ENCODE measurements around the gene MTHFD1L.

DNA sequence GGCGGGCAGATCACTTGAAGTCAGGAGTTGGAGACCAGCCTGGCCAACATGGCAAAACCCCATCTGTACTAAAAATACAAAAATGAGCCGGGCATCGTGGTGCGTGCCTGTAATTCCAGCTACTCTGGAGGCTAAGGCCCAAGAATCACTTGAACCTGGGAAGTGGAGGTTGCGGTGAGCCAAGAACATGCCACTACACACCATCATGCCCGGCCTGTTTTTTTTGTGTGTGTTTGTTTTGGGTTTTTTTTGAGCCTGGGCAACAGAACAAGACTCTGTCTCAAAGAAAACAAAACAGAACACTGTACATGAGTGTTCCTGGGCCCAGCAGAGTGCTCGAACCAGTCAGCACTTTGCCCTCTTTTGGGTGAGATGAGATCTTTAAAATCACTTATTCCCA, 159.1 kb downstream of the MTHFD1L start:
- TF ChIP-seq, protein P1, sequence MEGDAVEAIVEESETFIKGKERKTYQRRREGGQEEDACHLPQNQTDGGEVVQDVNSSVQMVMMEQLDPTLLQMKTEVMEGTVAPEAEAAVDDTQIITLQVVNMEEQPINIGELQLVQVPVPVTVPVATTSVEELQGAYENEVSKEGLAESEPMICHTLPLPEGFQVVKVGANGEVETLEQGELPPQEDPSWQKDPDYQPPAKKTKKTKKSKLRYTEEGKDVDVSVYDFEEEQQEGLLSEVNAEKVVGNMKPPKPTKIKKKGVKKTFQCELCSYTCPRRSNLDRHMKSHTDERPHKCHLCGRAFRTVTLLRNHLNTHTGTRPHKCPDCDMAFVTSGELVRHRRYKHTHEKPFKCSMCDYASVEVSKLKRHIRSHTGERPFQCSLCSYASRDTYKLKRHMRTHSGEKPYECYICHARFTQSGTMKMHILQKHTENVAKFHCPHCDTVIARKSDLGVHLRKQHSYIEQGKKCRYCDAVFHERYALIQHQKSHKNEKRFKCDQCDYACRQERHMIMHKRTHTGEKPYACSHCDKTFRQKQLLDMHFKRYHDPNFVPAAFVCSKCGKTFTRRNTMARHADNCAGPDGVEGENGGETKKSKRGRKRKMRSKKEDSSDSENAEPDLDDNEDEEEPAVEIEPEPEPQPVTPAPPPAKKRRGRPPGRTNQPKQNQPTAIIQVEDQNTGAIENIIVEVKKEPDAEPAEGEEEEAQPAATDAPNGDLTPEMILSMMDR (conservative IDR thresholded peaks at IDR 0.05; ENCODE audit: low read length): no peak
- TF ChIP-seq EZH2phosphoT487 (IDR thresholded peaks at IDR 0.05; ENCODE audit: borderline replicate concordance): no peak
